Breast epithelium (tissue), 3 donors: Measurements from ENCODE around the gene PPP1R12B.
"Not testable (repeated sequence)": the region's sequence is repeated elsewhere in the genome, so short reads cannot be mapped to it uniquely, and the experiment has no call there.

Experiments used
- POLR2AphosphoS5 ChIP-seq, 3 donors: sonication (generic); formaldehyde crosslinking; IDR thresholded peaks; one replicate each; pipeline ENCODE4 v1.6.1; 2017; ENCODE audit warnings: antibody characterized with exemption in 3 of 3
- TF ChIP-seq, protein P1 (sequence below), 3 donors: fragments of 450-650 bp; IDR thresholded peaks; one replicate each; pipeline ENCODE4 v1.5.1; 2016 to 2017; ENCODE audit warnings: antibody characterized with exemption in 3 of 3, mild to moderate bottlenecking in 3 of 3, moderate library complexity in 3 of 3

DNA sequence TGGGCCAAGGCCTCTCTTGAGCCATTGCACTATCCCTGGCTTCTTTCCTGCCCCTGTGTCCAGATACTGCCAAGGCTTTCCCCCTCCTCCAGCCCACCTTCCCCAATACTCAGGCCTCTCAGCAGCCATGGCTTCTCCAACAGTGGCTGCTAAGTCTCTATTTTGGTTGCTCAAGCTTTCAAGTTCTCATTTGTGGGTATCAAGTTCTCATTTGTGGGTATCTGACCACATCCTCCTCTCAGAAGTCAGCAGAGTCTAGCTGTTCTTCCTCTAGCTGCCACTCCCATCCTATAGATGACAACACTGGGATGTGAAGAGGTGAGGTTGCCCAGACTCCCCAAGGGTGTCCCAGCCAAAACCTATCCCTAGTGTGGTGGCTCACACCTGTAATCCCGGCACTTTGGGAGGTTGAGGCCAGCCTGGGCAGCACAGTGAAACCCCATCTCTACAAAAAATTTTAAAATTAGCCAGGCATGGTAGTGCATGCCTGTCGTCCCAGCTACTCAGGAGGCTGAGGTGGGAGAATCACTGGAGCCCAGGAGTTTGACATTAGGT lies 280.8 kb downstream of the PPP1R12B start:
- TF ChIP-seq, protein P1, sequence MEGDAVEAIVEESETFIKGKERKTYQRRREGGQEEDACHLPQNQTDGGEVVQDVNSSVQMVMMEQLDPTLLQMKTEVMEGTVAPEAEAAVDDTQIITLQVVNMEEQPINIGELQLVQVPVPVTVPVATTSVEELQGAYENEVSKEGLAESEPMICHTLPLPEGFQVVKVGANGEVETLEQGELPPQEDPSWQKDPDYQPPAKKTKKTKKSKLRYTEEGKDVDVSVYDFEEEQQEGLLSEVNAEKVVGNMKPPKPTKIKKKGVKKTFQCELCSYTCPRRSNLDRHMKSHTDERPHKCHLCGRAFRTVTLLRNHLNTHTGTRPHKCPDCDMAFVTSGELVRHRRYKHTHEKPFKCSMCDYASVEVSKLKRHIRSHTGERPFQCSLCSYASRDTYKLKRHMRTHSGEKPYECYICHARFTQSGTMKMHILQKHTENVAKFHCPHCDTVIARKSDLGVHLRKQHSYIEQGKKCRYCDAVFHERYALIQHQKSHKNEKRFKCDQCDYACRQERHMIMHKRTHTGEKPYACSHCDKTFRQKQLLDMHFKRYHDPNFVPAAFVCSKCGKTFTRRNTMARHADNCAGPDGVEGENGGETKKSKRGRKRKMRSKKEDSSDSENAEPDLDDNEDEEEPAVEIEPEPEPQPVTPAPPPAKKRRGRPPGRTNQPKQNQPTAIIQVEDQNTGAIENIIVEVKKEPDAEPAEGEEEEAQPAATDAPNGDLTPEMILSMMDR (IDR thresholded peaks at IDR 0.05), result not testable (repeated sequence)
- not testable (repeated sequence) for TF ChIP-seq POLR2AphosphoS5 (IDR thresholded peaks at IDR 0.05)
